GM13977 (cell line): Measurements from ENCODE around the gene MBIP.

Experiments
- DNase-seq: peaks from one replicate; pipeline ENCODE4 v3.0.0; 2012; ENCODE audit warnings: low spot score
- in situ Hi-C: fragments of 300-500 bp; cut with MboI; formaldehyde crosslinking; loops from one replicate; pipeline ENCODE4 v1.12.0; 2022; ENCODE audit warnings: low sequenced_read_pairs, low pct_unique_long_range_greater_than_20kb, mixed read lengths, inconsistent platforms; ENCODE audit not compliant: unreplicated experiment
- TF ChIP-seq, protein P1 (sequence below): IDR thresholded peaks from 2 replicates; pipeline ENCODE4 v1.5.1; 2012; ENCODE audit warnings: mild to moderate bottlenecking, control low read depth; ENCODE audit not compliant: insufficient read depth; ENCODE audit errors: extremely low read depth, missing control alignments

MBIP gene

DNA sequence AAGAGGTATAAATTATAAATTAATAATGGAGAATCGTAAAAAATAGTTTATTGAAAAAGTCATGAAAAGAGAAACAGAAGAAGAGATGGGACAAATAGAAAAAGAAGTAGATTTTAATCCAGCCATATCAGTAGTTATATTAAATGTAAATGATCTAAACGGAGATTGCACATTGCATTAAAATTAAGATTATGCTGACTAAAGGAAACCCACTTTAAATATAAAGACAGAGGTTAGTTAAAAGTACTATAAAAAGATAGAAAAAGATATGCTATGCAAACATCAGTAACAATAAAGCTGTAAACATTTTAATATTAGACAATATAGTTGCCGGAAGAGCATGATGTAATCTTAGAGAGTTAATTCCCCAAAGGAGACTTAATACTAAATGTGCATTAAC, 5.4 kb upstream of the MBIP start:
- no peak for DNase-seq
- in situ Hi-C loops: no loop called here
- TF ChIP-seq, protein P1, sequence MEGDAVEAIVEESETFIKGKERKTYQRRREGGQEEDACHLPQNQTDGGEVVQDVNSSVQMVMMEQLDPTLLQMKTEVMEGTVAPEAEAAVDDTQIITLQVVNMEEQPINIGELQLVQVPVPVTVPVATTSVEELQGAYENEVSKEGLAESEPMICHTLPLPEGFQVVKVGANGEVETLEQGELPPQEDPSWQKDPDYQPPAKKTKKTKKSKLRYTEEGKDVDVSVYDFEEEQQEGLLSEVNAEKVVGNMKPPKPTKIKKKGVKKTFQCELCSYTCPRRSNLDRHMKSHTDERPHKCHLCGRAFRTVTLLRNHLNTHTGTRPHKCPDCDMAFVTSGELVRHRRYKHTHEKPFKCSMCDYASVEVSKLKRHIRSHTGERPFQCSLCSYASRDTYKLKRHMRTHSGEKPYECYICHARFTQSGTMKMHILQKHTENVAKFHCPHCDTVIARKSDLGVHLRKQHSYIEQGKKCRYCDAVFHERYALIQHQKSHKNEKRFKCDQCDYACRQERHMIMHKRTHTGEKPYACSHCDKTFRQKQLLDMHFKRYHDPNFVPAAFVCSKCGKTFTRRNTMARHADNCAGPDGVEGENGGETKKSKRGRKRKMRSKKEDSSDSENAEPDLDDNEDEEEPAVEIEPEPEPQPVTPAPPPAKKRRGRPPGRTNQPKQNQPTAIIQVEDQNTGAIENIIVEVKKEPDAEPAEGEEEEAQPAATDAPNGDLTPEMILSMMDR: no peak

DNA sequence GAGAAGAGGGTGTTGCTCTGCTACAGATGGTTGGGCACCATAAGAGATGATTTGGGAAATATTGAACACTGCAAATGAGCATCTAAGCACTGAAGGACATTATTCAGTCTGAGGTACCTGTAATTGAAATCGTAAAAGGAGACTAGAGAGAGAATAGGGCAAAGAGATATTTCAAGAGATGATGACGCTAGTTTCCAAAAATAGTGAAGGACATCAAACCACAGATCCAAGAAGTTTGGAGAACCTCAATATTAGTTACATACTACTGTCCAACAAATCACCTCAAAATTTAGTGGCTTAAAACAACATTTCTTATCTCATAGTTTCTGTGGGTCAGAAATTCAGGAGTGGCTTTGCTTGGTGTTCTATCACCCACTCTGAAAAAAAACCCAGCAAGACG, 4.5 kb upstream of the MBIP start:
- no peak for DNase-seq
- TF ChIP-seq, protein P1: no peak
- in situ Hi-C loops: no loop called here

DNA sequence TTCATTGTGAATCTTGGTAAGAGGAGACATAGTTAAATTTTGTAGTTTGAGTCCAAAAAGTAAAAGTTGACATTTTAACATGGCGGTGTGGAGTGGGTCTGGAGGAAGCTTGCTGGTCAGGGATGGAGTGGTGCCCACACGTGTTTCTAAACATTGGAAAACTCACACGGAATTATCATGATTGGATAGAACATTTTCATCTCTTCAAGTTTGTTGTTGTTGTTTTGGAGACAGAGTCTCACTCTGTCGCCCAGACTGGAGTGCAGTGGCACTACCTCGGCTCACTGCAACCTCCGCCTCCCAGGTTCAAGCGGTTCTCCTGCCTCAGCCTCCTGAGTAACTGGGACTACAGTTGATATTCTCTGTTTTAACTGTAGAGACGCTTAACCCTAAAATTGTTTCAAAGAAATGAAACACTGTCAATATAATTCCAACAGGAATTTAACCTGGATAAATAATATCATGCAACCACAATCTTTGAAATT, 502 bp upstream of the MBIP start:
- in situ Hi-C loops: no loop called here
- DNase-seq: no peak
- TF ChIP-seq, protein P1: no peak

DNA sequence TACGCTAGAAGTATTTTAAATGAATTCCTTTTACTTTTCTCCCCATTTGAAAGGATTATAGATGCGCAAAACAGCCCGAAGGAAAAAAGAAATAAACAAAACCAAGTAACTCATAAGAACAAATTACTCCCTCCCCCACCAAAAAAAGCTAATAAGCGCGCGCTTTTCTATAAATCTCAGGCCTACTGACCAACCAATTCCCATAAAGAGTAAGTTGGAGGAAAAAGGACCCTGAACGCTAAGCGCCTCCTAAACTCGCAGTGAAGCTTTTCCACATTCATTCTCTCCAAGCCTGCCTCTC, 588 bp downstream of the MBIP start:
- no peak for DNase-seq
- TF ChIP-seq, protein P1: no peak
- in situ Hi-C loops: no loop called here

DNA sequence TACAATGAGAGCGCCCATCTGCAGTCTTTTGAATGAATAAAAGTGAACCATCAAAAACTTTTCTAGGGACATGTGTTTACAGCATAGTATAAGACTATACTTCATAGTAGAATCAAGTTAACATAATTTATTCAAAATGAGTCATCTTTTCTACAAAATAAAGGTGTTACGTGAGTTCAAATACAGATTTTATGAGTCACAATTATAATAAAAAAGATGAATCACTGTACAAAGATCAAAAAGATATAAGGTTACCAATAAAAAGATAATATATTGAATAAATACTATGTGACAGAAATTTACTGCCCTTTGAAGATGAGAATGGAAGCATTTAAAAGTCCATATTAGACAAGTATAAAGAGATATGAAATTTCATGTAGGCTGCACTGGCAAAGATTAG, 2.8 kb downstream of the MBIP start:
- TF ChIP-seq, protein P1: no peak
- no peak for DNase-seq
- in situ Hi-C loops: no loop called here

DNA sequence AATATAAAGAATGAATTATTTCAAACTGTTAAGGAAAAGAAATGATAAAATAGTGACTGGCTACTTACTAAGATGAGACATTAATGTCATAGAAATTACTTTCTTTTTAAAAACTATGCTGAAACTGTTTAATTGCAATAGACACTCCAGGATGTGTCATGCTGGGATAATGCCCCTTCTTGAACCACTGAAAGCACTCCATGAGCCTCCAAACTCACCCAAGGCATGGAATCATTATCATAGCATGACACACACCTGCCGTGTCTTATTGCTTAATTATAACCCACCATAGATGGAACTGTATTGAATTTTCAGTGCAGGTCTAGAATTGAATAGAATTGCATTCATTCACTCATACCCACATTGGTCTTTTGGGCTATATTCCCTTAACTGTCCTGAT, 4.3 kb downstream of the MBIP start:
- in situ Hi-C loops: no loop called here
- TF ChIP-seq, protein P1: no peak
- DNase-seq: no peak
